Activated B cell treated with CpG ODN at 0.5 μM for 24 hours (primary cell): ENCODE data around the gene NCK1. TPM values are rescaled to one million over a fixed set of nuclear protein-coding genes. Genes with fewer than 3 reads are reported as not detected.
"Not testable (repeated sequence)": the region's sequence is repeated elsewhere in the genome, so short reads cannot be mapped to it uniquely, and the experiment has no call there.

Experiments used
- ATAC-seq: fragments of 200-7000 bp; cut with Tn5 transposase; one replicate; pipeline ENCODE4 v1.10.0; 2021; ENCODE audit warnings: low read depth, mild to moderate bottlenecking, moderate library complexity
- CTCF ChIA-PET: fragments of 350-600 bp; sonication (Branson Sonifier 250); formaldehyde crosslinking; loops from one replicate; lab custom pipeline; 2021; ENCODE audit warnings: antibody characterized with exemption; lab: Charles Lee
- POLR2A ChIA-PET: fragments of 350-600 bp; sonication (Branson Sonifier 250); formaldehyde crosslinking; loops from one replicate; lab custom pipeline; 2021; ENCODE audit warnings: antibody characterized with exemption; lab: Charles Lee
- DNase-seq: peaks from one replicate; pipeline ENCODE4 v3.0.0; 2022
- H3K27ac Mint-ChIP-seq: one replicate; pipeline ENCODE4 v1.8.0; 2020; ENCODE audit warnings: mixed read lengths
- H3K27me3 Mint-ChIP-seq: one replicate; pipeline ENCODE4 v1.8.0; 2021; ENCODE audit warnings: mixed read lengths
- H3K36me3 Mint-ChIP-seq: one replicate; pipeline ENCODE4 v1.8.0; 2021; ENCODE audit warnings: low read depth, mixed read lengths
- H3K4me1 Mint-ChIP-seq: one replicate; pipeline ENCODE4 v1.8.0; 2021; ENCODE audit warnings: mixed read lengths
- H3K4me3 Mint-ChIP-seq: one replicate; pipeline ENCODE4 v1.8.0; 2020; ENCODE audit warnings: mild to moderate bottlenecking, mixed read lengths
- H3K9me3 Mint-ChIP-seq: one replicate; pipeline ENCODE4 v1.8.0; 2020; ENCODE audit warnings: mixed read lengths
- intact Hi-C: fragments of 100-400 bp; cut with micrococcal nuclease; formaldehyde crosslinking; loops from one replicate; pipeline ENCODE4 v1.15.1; 2024
- total RNA-seq: library from RNA; stranded (reverse); gene quantifications from 2 replicates; pipeline ENCODE4 v1.2.3, GENCODE V29; 2022
- TF ChIP-seq, protein P1 (sequence below): fragments of 200-600 bp; IDR thresholded peaks from one replicate; pipeline ENCODE4 v1.8.0; 2022; ENCODE audit warnings: antibody characterized with exemption, mild to moderate bottlenecking

The NCK1 gene
- total RNA-seq, 1 donor from 2014 or later, result 29.7 TPM

DNA sequence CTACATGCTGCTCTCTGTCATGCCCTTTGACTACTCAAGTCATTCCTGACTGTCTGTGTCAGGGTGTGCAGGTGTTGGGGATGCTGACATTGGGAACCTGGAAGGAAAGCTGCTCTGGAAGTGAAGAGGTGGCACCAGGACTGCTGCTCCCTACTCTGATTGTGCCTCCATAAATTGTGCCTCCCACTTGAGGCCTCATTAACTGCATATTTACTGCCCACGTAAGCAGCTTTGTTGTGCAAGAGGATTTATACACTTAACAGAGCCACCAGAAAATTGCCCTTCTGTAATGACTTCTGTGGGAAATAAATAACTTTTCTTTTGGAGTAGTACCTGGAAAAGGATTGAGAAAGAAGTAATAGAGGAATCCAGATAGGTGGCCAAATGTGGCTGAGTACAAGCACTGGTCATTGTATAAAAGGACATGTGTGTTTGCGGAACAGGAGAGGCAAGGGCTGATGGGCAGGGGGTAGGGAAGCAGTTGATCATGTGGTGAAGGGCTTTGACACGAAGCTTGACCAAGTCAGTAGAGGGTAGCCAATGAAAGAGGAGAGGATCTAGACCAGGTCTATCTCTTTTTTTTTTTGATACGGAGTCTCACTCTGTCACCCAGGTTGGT is 120.6 kb downstream of the NCK1 start:
- no peaks in the 10 kb centered on the region for H3K36me3 Mint-ChIP-seq
- DNase-seq, result no peak
- H3K4me3 Mint-ChIP-seq, result no peak overlapping the region
- ChIA-PET POLR2A (no interaction called here), CTCF (no interaction called here)
- no peaks in the 10 kb centered on the region for H3K27me3 Mint-ChIP-seq
- no peak overlapping the region for H3K27ac Mint-ChIP-seq
- ATAC-seq, result no peak
- H3K9me3 Mint-ChIP-seq, result no peaks in the 10 kb centered on the region
- TF ChIP-seq, protein P1, sequence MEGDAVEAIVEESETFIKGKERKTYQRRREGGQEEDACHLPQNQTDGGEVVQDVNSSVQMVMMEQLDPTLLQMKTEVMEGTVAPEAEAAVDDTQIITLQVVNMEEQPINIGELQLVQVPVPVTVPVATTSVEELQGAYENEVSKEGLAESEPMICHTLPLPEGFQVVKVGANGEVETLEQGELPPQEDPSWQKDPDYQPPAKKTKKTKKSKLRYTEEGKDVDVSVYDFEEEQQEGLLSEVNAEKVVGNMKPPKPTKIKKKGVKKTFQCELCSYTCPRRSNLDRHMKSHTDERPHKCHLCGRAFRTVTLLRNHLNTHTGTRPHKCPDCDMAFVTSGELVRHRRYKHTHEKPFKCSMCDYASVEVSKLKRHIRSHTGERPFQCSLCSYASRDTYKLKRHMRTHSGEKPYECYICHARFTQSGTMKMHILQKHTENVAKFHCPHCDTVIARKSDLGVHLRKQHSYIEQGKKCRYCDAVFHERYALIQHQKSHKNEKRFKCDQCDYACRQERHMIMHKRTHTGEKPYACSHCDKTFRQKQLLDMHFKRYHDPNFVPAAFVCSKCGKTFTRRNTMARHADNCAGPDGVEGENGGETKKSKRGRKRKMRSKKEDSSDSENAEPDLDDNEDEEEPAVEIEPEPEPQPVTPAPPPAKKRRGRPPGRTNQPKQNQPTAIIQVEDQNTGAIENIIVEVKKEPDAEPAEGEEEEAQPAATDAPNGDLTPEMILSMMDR, result no peak
- no peaks in the 10 kb centered on the region for H3K4me1 Mint-ChIP-seq
- intact Hi-C loops, result no loop called here

DNA sequence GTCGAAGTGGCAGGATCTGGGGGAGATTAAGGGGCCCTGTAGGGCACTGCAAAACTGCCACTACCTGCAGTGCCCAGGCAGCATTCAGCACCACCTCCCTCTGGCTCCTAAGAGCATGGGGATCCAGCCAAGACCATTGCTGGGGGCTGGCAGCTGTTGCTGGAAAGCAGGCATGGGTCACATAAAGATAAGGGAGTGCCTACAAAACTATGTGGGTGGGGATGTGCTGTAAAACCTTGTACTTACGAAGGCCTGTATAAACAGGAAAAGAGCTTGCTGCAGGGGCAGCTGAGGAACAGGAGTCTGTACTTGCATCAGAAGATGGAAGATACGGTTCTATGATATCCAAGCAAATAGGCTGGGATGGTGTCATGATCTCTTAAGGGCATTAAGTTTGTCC is 122.8 kb downstream of the NCK1 start:
- TF ChIP-seq, protein P1, result no peak
- DNase-seq (no peak), ATAC-seq (no peak)
- intact Hi-C loops, result no loop called here
- H3K9me3 Mint-ChIP-seq, result no peaks in the 10 kb centered on the region
- POLR2A ChIA-PET, result no interaction called here
- CTCF ChIA-PET, result no interaction called here
- H3K36me3 Mint-ChIP-seq, result no peaks in the 10 kb centered on the region
- no peaks in the 10 kb centered on the region for H3K27me3 Mint-ChIP-seq
- no peak overlapping the region for H3K4me3 Mint-ChIP-seq
- no peak overlapping the region for H3K27ac Mint-ChIP-seq
- H3K4me1 Mint-ChIP-seq, result no peaks in the 10 kb centered on the region

DNA sequence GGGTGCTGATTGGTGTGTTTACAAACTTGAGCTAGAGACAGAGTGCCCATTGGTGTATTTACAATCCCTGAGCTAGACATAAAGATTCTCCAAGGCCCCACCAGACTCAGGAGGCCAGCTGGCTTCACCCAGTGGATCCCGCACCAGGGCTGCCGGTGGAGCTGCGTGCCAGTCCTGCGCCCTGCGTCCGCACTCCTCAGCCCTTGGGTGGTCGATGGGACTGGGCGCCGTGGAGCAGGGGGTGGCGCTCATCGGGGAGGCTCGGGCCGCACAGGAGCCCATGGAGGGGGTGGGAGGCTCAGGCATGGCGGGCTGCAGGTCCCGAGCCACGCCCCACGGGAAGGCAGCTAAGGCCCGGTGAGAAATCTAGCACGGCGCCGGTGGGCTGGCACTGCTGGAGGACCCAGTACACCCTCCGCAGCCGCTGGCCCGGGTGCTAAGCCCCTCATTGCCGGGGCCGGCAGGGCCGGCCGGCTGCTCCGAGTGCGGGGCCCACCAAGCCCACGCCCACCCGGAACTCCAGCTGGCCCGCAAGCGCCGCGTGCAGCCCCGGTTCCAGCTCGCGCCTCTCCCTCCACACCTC is 125.5 kb downstream of the NCK1 start:
- CTCF ChIA-PET, H3K4me1 Mint-ChIP-seq, H3K4me3 Mint-ChIP-seq: not testable (repeated sequence)

DNA sequence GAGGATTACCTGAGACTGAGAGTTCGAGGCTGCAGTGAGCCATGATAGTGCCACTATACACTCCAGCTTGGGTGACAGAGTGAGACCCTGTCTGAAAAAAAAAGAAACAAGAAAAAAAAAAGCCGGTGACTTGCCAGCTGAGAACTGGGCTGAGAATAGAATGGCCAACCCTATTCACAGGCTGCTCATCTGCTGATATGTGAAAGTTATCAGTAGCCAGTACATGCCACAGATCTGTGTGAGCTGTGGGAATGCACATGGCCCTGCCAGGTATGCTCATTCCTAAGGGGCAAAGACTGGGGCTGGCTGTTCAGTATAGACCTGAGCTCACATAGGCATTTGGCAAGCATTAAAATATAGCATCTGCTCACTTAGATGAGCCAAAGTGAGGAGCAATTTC is 126.6 kb downstream of the NCK1 start:
- Mint-ChIP-seq H3K4me3 (no peak overlapping the region), H3K9me3 (no peaks in the 10 kb centered on the region), H3K27ac (no peak overlapping the region), H3K27me3 (no peaks in the 10 kb centered on the region), H3K4me1 (no peaks in the 10 kb centered on the region), H3K36me3 (no peaks in the 10 kb centered on the region)
- intact Hi-C loops, result no loop called here
- ChIA-PET CTCF (no interaction called here), POLR2A (no interaction called here)
- TF ChIP-seq, protein P1, result no peak
- DNase-seq (no peak), ATAC-seq (no peak)

More for the DNA sequence above, 125.5 kb downstream of the NCK1 start:
- ATAC-seq, intact Hi-C loops, H3K36me3 Mint-ChIP-seq, H3K9me3 Mint-ChIP-seq, POLR2A ChIA-PET, DNase-seq, H3K27me3 Mint-ChIP-seq, H3K27ac Mint-ChIP-seq: not testable (repeated sequence)

DNA sequence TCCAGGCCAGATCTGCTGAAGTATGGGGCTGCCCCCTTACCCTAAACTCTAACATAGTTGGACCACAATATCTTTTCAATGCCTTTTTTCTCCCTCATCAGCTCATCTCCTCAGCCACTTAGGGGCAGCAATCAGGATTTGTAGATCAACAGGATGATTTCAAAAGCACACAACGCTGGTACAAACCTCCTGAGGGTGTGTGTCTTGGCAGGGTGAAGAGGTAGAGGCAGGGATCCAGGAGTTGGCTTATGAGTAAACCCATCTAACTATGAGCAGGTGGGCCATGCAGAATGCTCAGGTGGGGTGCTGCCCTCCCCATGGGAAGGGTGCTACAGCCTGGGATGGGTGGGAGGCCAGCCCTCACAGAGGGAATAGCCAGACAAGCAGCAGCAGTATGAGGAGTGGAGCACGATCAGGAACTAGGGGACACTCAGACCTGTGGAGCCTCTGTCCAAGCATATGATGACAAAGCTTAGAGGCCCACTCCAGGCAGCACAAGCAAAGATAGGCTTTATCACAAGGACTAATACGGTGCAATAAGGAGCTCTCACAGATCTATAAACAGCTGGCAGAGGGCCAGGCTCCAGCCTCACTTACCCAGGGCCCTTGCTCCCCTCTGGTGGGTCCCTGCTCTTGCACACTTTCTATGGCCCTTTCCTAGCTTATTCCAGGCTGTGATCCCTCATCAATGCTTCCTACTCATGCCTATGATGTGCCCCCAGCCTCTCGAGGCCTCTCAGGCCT is 127.9 kb downstream of the NCK1 start:
- Mint-ChIP-seq H3K27me3 (no peaks in the 10 kb centered on the region), H3K4me1 (no peaks in the 10 kb centered on the region), H3K27ac (no peak overlapping the region), H3K36me3 (no peaks in the 10 kb centered on the region), H3K9me3 (no peaks in the 10 kb centered on the region), H3K4me3 (no peak overlapping the region)
- TF ChIP-seq, protein P1, result no peak
- ChIA-PET POLR2A (no interaction called here), CTCF (no interaction called here)
- DNase-seq, result no peak
- intact Hi-C loops, result no loop called here
- ATAC-seq, result no peak
